Transverse colon (tissue), 4 donors: ENCODE data around the gene SRPX2.

Experiments used
- CTCF ChIP-seq, 5 experiments: fragments of 200-600 bp in 3 of 5; fragments of 450-650 bp in 2 of 5; sonication (generic) in 3 of 5; IDR thresholded peaks; 1 replicate in 2 of 5; 2 replicates in 3 of 5; pipeline ENCODE4 v1.5.1; 2016 to 2017; ENCODE audit warnings: antibody characterized with exemption in 5 of 5, inconsistent platforms in 3 of 5, mild to moderate bottlenecking in 2 of 5, moderate library complexity in 1 of 5
- POLR2A ChIP-seq: fragments of 450-650 bp; IDR thresholded peaks from one replicate; pipeline ENCODE4 v1.6.1; 2016; ENCODE audit warnings: antibody characterized with exemption, mild to moderate bottlenecking, moderate library complexity
- POLR2AphosphoS5 ChIP-seq, 3 donors: sonication (generic); formaldehyde crosslinking; IDR thresholded peaks; one replicate each; pipeline ENCODE4 v1.6.1; 2016; ENCODE audit warnings: antibody characterized with exemption in 3 of 3

- TF ChIP-seq CTCF (IDR thresholded peaks at IDR 0.05) (no peak), POLR2A (no peak), POLR2AphosphoS5 (IDR thresholded peaks at IDR 0.05) (no peak)
These were observed 8.3 kb downstream of the SRPX2 start for GRCh38 chrX:100652266-100652665.
